GM18505 (cell line): ENCODE data around the gene RNF111.
A peak's percentile ranks its signal among the peaks of the same experiment; 100 is the strongest.
"Not testable (repeated sequence)": the region's sequence is repeated elsewhere in the genome, so short reads cannot be mapped to it uniquely, and the experiment has no call there.

Experiments
- ATAC-seq: cut with Tn5 transposase; IDR thresholded peaks from one replicate; pipeline ENCODE4 v1.9.1; 2021; ENCODE audit not compliant: unreplicated experiment
- POLR2A ChIP-seq: IDR thresholded peaks from 4 replicates; pipeline ENCODE4 v1.6.1; 2011; ENCODE audit warnings: borderline replicate concordance; ENCODE audit not compliant: insufficient read depth, insufficient read length; ENCODE audit errors: extremely low read depth

Gene RNF111

GRCh38 chr15:59140422-59141226 lies 153.2 kb downstream of the RNF111 start:
- no peak for TF ChIP-seq POLR2A
- no peak for ATAC-seq

- peak; percentile 9 for TF ChIP-seq POLR2A
- no peak for ATAC-seq
Measured at GRCh38 chr15:59143281-59143680, 155.8 kb downstream of the RNF111 start.

- ATAC-seq: not testable (repeated sequence)
Measured at GRCh38 chr15:59144594-59144993, 157.1 kb downstream of the RNF111 start.
